C4-2B (cell line): ENCODE data around the gene PDIA3.

Experiments used
- ZFX ChIP-seq: fragments of 450-650 bp; IDR thresholded peaks from 2 replicates; pipeline ENCODE4 v1.6.1; 2017
- TF ChIP-seq, protein P1 (sequence below): fragments of 450-650 bp; conservative IDR thresholded peaks from 2 replicates; pipeline ENCODE4 v1.5.1; 2017; ENCODE audit warnings: mild to moderate bottlenecking

- TF ChIP-seq, protein P1, sequence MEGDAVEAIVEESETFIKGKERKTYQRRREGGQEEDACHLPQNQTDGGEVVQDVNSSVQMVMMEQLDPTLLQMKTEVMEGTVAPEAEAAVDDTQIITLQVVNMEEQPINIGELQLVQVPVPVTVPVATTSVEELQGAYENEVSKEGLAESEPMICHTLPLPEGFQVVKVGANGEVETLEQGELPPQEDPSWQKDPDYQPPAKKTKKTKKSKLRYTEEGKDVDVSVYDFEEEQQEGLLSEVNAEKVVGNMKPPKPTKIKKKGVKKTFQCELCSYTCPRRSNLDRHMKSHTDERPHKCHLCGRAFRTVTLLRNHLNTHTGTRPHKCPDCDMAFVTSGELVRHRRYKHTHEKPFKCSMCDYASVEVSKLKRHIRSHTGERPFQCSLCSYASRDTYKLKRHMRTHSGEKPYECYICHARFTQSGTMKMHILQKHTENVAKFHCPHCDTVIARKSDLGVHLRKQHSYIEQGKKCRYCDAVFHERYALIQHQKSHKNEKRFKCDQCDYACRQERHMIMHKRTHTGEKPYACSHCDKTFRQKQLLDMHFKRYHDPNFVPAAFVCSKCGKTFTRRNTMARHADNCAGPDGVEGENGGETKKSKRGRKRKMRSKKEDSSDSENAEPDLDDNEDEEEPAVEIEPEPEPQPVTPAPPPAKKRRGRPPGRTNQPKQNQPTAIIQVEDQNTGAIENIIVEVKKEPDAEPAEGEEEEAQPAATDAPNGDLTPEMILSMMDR: peak; percentile 96
- no peak for TF ChIP-seq ZFX
Measured at GRCh38 chr15:43769584-43770228, 23.5 kb downstream of the PDIA3 start.
